Activated CD4-positive, alpha-beta T cell treated with anti-CD3 and anti-CD28 coated beads, Interleukin-2, amount 50 U/mL, for 4 hours (primary cell): ENCODE results near the gene KHSRP.
"Not testable (repeated sequence)": the region's sequence is repeated elsewhere in the genome, so short reads cannot be mapped to it uniquely, and the experiment has no call there.

Experiments
- DNase-seq, 2 experiments: peaks; one replicate each; pipeline ENCODE4 v3.0.0-alpha.2; 2020

Gene KHSRP

GRCh38 chr19:6451583-6452222 lies 27.1 kb upstream of the KHSRP start:
- no peak for DNase-seq

DNA sequence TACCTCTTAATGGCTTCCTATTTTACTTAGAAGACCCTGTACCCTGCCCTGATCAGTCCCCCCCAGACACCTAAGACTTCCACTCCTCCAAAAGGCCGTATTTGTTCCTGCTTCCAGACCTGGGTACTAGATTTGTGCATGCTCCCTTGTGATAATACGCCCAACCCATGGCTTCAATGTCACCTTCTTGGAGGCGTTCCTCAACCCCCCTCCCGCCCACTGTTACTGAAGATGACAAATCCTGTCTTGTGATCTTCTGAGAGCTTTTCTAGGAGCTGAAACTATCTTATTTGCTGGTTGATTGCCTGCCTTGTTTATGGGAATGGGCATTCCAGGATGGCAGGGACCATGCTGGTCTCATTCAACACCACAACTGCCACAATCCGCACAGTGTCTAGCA lies 25.6 kb upstream of the KHSRP start:
- DNase-seq = no peak

DNA sequence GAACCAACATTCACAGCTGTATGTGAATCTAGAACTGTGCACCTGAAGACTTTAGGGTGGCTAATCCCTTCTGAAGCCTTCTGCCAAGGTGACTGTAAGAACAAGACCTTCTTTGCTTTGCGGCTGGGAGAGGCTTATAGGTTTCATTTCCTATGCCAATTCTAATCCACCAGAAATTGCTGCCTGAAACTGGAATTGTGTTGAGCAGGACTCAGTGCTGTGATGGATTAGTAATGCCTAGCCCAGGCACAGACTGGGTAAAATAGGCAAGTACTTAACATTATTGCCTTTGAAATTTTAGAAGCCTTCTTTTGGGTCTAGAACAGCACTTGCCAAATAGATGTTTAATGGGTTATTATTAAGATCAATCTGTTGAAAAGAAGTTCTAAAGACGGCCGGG lies 23.4 kb upstream of the KHSRP start:
- DNase-seq = no peak

DNA sequence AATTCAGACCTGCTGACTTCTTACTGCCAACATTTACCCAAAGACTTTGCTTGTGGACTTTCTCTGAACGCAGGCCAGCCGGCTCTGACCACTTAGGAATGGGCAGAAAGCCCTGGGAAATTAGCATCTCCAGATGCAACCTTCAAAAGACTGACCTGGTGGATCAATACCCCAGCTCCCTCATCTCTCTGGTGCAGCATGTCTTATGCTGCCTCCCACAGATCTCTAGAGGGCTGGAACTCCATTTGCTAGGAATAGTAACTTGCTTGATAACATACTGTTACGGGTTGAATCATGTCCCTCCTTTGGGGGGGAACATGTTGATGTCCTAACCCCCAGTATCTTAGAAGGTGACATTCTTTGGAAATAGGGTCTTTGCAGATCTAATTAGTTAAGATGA lies 21.8 kb upstream of the KHSRP start:
- no peak for DNase-seq

DNA sequence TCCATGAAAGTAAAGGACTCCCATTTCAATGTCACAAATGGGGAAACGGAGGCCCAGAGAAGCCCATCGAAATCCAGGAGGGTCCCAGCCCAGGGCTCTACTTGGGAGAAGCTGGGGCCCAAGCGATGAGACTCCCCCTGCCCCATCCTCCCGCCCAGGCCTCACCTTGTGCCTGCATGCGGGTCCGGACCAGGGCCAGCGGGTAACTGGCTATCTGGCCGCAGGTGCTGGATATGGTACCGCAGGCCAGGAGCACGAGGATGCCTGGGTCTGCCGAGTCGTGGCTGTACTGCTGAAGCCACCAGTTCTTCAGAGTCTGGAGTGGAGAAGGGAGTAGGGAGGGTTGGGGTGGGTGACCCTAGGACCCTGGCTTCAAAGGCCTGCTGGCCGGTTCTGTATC lies 19.4 kb upstream of the KHSRP start:
- no peak for DNase-seq

- DNase-seq = no peak
Observed at GRCh38 chr19:6442087-6442688, 17.6 kb upstream of the KHSRP start.

DNA sequence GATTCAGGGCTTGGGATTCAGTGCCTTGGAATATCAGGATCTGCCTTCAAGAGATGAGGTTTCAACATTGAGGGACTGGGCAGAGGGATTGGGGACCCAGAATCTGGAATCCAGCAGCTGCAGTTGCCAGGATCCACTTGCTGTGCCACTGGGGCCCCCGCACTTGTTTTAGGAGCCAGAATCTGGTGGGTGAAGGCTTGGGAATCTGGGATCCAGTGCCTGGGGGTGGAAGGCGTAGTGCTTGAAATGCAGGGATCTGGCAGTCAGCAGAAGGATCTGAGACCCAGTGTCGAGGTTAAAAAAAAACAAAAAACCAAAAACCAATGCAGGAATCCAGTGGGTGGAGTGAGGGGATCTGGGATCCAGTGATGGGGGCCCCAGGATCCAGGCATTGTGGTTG lies 16.3 kb upstream of the KHSRP start:
- no peak for DNase-seq

DNA sequence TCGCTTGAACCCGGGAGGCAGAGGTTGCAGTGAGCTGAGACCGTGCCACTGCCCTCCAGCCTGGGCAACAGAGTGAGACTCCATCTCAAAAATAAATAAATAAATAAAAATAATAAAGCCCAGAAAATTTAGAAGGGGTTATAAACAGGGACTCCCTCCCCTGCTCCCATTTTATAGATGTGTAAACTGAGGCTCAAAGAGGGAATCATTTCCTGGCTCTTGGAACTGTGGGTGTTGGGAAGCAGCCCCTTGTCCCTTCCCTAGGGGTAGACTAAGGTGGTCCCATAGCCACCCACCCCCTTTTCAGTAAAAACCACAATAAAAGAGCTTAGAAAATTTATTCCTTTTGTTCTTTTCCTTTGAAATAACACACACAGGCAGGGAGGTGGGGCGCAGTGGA lies 15.1 kb upstream of the KHSRP start:
- no peak for DNase-seq

- no peak for DNase-seq
Observed at GRCh38 chr19:6433663-6434062, 9.1 kb upstream of the KHSRP start, which contains the start of gene SLC25A41. TSS of gene SLC25A41 (minus strand) at chr19:6433763. CDS start at chr19:6433693, 70 bp downstream.

DNA sequence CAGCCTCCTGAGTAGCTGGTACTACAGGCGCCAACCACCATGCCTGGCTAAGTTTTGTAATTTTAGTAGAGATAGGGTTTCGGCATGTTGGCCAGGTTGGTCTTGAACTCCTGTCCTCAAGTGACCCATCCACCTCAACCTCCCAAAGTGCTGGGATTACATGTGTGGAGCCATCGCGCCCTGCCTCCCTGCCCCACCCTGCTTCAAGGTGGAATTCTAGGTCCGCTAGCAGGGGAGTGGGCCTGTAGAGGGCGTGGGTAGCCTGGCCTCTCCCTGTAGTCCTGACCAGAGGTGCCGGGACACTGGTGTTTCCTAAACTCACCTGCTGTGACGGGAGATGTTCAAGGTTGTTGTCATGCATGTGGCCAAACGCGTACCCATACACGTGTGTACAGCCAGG lies 8.6 kb upstream of the KHSRP start:
- DNase-seq = no peak

- no peak for DNase-seq
Observed at GRCh38 chr19:6431891-6432290, 7.3 kb upstream of the KHSRP start.

DNA sequence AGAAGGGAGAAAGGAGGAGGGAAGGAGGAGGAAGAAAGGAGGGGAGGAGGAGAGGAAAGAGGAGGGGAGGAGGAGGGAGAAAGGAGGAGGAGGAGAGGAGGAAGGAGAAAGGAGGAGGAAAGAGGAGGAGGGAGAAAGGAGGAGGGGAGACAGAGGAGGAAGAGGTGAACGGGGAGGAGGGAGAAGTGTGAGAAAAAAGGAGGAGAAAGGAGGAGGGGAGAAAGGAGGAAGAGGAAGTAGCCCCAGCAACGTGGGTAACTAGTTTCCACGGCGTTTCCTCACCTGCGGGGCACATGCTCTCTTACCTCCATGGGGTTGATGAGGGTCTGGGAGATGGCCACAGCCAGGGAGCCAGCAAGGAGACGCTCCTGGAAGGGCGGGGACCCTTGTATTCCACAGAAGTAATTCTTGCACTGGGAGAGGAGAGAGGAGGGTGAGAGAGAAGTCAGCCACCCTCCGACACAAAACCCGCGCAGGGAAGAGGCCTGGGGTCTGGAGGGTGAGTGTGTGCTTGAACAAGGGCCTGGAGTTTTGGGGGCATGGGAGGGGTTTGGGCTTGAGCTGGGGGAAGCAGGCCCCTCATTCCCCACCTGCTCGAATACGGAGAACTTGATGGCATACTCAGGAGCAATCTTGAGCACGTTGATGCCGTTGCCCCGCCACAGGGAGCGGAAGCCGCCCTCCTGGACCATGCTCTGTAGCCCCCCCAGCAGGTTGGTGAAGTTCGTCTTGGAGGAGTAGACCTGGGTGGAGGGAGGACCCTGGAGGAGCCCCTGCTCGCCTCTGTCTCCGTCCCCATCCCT lies 5.0 kb upstream of the KHSRP start:
- no peak for DNase-seq

GRCh38 chr19:6428692-6429418 lies 4.2 kb upstream of the KHSRP start:
- DNase-seq = not testable (repeated sequence)

DNA sequence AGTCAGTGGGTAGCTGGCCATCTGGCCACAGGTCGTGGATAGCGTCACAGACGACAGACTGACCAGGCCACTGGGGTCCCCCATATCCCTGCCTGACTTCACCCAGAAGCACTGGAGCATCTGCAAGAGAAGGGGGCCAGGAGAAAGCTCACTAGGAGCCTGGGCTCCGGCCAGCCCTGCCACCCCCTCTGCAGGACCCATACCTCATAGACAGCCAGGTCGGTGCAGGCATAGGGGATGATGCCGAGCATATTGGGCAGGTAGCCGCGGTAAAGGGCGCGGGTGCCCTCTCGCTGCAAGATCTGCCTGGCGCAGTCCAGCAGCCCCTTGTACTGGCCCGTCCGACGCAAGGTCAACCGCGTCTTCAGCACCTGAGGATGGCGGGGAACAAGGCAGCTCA lies 2.5 kb upstream of the KHSRP start:
- DNase-seq = no peak

- no peak for DNase-seq
Observed at GRCh38 chr19:6425732-6426620, 1.4 kb upstream of the KHSRP start.

GRCh38 chr19:6424939-6425731 lies 524 bp upstream of the KHSRP start:
- DNase-seq = peak; percentile 99

- DNase-seq = no peak
Observed at GRCh38 chr19:6423499-6424194, 964 bp downstream of the KHSRP start.

GRCh38 chr19:6421075-6422014 lies 3.3 kb downstream of the KHSRP start:
- DNase-seq = no peak

DNA sequence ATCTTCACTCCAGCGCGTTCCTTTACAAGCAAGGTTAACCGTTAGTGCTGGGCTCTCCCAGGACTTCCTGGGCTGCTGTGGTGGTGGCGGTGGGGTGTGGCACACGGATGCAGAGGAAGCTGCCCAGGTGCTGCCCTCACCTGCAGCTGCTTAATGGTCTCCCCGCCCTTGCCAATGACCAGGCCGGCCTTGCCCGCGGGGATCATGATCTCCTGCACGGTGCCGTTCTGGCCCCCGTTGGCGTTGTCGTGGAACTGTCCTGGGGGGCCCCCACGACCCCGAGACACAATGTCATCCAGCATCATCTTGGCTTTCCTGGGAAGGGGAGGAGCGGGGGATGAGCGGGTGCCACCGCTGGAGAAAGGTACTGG lies 6.1 kb downstream of the KHSRP start:
- no peak for DNase-seq
